ENCODE data around the gene PSMG3.

Gene PSMG3

DNA sequence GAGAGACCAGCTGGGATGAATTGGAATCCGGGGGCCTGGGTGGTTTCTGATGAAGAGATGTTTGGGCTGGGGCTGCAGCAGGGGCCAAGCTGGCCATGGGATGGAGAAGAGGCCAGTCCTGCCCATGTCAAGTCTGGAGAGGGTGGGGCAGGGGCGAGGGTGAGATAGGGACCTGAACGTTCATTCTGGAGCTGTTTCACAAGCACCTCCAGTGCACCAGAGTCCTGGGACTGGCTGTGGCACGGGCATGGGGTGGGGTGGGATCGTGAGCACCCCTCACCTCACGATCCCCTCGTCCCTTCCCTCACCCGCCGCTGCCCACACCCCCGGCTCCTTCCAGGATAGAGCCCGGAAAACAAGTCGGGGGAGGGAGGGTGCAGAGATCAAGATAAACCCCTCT lies 25.8 kb upstream of the PSMG3 start:
- no peak overlapping the region for H3K9ac ChIP-seq (ENCODE audit: low read length)
- no peak overlapping the region for H2AFZ ChIP-seq (ENCODE audit: low read depth, low read length, severe bottlenecking)
- no peaks in the 10 kb centered on the region for H3K27me3 ChIP-seq (ENCODE audit: low read length)
- TF ChIP-seq CTCF (IDR thresholded peaks at IDR 0.05; ENCODE audit: insufficient read depth, low read length, poor library complexity, severe bottlenecking) = no peak
- TF ChIP-seq EZH2phosphoT487 (conservative IDR thresholded peaks at IDR 0.05; ENCODE audit: low read length) = no peak
- no peaks in the 10 kb centered on the region for H3K9me2 ChIP-seq (replicated peaks; ENCODE audit: insufficient read depth, low read length)
- H3K27ac ChIP-seq (ENCODE audit: low read depth, low read length) = no peak overlapping the region
- no peaks in the 10 kb centered on the region for H3K9me3 ChIP-seq (ENCODE audit: insufficient read depth, low read length)
- H3F3A ChIP-seq (ENCODE audit: insufficient read depth) = no peaks in the 10 kb centered on the region
- H3K4me3 ChIP-seq (ENCODE audit: insufficient read depth, low read length, poor library complexity, severe bottlenecking) = no peak overlapping the region
- no peaks in the 10 kb centered on the region for H4K20me1 ChIP-seq (ENCODE audit: low read depth, low read length)
- no peak overlapping the region for H3K4me2 ChIP-seq (ENCODE audit: low read depth, low read length, poor library complexity, severe bottlenecking)
- H3K79me2 ChIP-seq (ENCODE audit: insufficient read depth, low read length) = no peaks in the 10 kb centered on the region
- no peaks in the 10 kb centered on the region for H3K36me3 ChIP-seq (ENCODE audit: low read length)

GRCh38 chr7:1595027-1595426 lies 25.2 kb upstream of the PSMG3 start:
- Histone ChIP-seq H3F3A (ENCODE audit: insufficient read depth) (no peaks in the 10 kb centered on the region), H3K9ac (ENCODE audit: low read length) (no peak overlapping the region), H3K4me2 (ENCODE audit: low read depth, low read length, poor library complexity, severe bottlenecking) (no peak overlapping the region), H4K20me1 (ENCODE audit: low read depth, low read length) (no peaks in the 10 kb centered on the region), H3K27me3 (ENCODE audit: low read length) (no peaks in the 10 kb centered on the region), H3K4me3 (ENCODE audit: insufficient read depth, low read length, poor library complexity, severe bottlenecking) (no peak overlapping the region), H3K79me2 (ENCODE audit: insufficient read depth, low read length) (no peaks in the 10 kb centered on the region), H3K36me3 (ENCODE audit: low read length) (no peaks in the 10 kb centered on the region), H3K9me3 (ENCODE audit: insufficient read depth, low read length) (no peaks in the 10 kb centered on the region), H3K27ac (ENCODE audit: low read depth, low read length) (no peak overlapping the region), H3K9me2 (replicated peaks; ENCODE audit: insufficient read depth, low read length) (no peaks in the 10 kb centered on the region), H2AFZ (ENCODE audit: low read depth, low read length, severe bottlenecking) (no peak overlapping the region)
- no peak for TF ChIP-seq CTCF (IDR thresholded peaks at IDR 0.05; ENCODE audit: insufficient read depth, low read length, poor library complexity, severe bottlenecking)
- TF ChIP-seq EZH2phosphoT487 (conservative IDR thresholded peaks at IDR 0.05; ENCODE audit: low read length) = no peak

- no peak overlapping the region for H3K9ac ChIP-seq (ENCODE audit: low read length)
These were observed 24.1 kb upstream of the PSMG3 start for GRCh38 chr7:1593904-1594421.

More at GRCh38 chr7:1593904-1594421, 24.1 kb upstream of the PSMG3 start:
- Histone ChIP-seq H3K27ac (ENCODE audit: low read depth, low read length) (no peak overlapping the region), H3K4me3 (ENCODE audit: insufficient read depth, low read length, poor library complexity, severe bottlenecking) (no peak overlapping the region), H3K9me3 (ENCODE audit: insufficient read depth, low read length) (no peaks in the 10 kb centered on the region), H3K79me2 (ENCODE audit: insufficient read depth, low read length) (no peaks in the 10 kb centered on the region), H3F3A (ENCODE audit: insufficient read depth) (no peaks in the 10 kb centered on the region), H3K27me3 (ENCODE audit: low read length) (no peaks in the 10 kb centered on the region), H3K4me2 (ENCODE audit: low read depth, low read length, poor library complexity, severe bottlenecking) (no peak overlapping the region), H3K36me3 (ENCODE audit: low read length) (no peaks in the 10 kb centered on the region), H2AFZ (ENCODE audit: low read depth, low read length, severe bottlenecking) (no peak overlapping the region), H3K9me2 (replicated peaks; ENCODE audit: insufficient read depth, low read length) (no peaks in the 10 kb centered on the region), H4K20me1 (ENCODE audit: low read depth, low read length) (no peaks in the 10 kb centered on the region)
- TF ChIP-seq EZH2phosphoT487 (conservative IDR thresholded peaks at IDR 0.05; ENCODE audit: low read length) (no peak), CTCF (IDR thresholded peaks at IDR 0.05; ENCODE audit: insufficient read depth, low read length, poor library complexity, severe bottlenecking) (no peak)
